ENCODE results near the gene ENOX1. TPM values are rescaled to one million over a fixed set of nuclear protein-coding genes. Genes with fewer than 3 reads are reported as not detected.

The ENOX1 gene
- polyA plus RNA-seq, 4 donors: 8.8 to 13.1 (median 11.0) TPM

DNA sequence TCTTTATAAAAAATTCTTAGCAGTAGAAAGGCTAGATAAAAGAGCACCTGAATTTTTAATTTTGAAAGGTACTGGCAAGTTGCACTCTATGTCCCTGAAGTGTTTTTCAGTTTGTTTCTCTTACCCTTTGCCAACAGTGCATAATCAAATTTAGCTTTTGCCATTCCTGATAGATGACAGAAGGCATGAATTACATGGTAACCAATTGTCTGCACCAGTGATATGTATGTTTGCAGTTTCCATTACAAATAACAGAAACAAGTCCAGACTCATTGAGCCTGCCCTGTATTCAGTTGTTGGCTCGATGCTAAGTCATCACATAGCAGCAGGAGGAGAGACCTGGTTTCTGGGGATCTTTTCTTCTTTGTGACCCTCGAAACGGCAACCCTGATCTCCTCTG lies 453.6 kb downstream of the ENOX1 start:
- no peak for DNase-seq (ENCODE audit: low read depth in 4 of 4, low spot score in 3 of 4)

DNA sequence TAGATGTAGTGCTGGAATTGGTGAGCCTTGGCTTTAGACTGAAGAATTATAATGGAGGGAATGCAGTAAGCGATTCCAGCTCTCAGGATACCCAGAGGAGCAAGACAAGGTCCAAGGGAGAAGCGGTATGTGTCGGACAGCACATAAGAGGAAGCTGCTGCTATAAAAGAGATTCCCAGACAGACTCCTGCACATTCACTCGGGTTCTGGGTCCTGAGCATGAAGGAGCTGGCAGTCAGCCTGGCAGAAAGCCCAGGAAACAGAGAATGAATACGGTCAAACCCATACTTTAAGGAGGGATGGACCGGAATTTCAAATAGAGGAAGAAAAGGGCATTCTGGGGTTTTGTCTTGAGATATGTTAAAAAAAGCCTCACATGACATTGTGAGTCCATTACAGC lies 455.1 kb downstream of the ENOX1 start:
- DNase-seq (ENCODE audit: low read depth in 4 of 4, low spot score in 3 of 4): no peak

DNA sequence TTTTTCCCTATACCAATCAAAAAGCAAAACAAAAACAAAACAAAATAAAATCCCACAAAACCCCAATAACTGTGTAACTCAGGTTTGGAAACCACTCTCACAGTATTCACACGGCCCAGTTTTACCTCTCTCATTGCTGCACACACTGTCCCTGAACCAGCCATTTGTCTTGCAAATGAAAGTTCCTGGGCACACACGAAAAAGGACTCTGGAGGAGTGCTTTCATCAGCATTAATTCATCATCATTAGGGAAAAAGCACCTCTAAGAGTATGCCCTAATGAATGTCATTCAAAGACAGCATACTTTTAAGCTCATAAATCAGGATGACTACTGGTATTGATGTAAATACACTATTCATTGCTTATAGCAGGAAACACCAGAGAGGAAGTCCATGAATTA lies 457.1 kb downstream of the ENOX1 start:
- no peak for DNase-seq (ENCODE audit: low read depth in 4 of 4, low spot score in 3 of 4)

- no peak for DNase-seq (ENCODE audit: low read depth in 4 of 4, low spot score in 3 of 4)
These were observed 457.9 kb downstream of the ENOX1 start for GRCh38 chr13:43328907-43329306.

DNA sequence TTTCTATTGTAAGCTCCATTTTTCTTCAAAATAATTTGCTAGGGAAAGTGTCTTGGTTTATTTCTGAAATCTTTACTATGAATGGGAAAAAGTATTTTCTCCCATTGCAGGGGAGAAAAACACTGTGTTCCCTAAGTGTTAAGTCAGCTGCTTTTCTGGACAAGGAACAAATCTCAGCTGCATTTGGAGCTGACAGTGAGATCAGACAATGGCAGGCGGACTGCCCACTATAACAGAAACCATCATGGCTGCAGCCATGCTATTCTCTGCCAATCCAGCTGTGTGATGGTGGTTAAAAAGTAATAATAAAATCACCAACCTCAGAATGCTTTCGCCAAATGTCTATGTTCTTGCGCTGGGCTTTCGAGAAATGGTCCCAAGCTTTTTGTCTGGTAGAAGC lies 460.7 kb downstream of the ENOX1 start:
- DNase-seq (ENCODE audit: low read depth in 4 of 4, low spot score in 3 of 4): no peak

DNA sequence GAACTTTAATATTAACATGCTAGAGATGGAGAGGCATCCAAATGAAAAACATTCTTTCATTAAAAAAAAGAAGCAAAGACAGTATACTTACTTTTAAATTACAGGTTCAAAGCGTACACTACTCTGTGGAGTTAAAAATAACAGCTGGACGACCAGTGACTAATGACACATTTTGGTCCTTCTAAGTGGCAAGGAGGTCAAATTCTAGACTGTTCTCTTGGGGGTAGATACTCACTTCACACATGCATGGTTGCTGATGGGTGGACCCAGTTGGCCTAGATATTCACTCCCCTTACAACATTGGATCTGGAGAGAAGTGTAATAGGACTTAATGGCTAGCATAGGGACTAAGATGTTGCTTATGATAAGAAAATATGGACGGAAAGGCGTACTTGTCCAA lies 461.1 kb downstream of the ENOX1 start:
- no peak for DNase-seq (ENCODE audit: low read depth in 4 of 4, low spot score in 3 of 4)

DNA sequence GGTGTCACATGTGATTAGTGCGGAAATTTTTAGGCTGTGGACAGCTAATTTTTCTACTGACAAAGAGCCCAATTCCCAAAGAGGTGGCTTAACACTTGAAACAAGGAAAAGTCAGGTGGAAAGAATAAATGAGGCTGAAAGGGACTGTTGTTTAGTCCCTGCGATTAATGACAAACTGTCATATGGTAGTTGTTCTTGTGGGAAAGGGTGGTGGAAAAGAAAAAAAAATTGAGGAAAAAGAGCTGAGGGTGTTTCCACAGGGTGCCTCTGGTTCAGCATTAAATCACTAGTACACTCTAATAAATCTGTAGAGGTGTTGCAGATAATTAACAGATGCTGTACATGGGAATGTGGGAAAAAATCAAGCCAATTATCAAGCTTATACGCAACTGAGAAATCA lies 462.6 kb downstream of the ENOX1 start:
- no peak for DNase-seq (ENCODE audit: low read depth in 4 of 4, low spot score in 3 of 4)

DNA sequence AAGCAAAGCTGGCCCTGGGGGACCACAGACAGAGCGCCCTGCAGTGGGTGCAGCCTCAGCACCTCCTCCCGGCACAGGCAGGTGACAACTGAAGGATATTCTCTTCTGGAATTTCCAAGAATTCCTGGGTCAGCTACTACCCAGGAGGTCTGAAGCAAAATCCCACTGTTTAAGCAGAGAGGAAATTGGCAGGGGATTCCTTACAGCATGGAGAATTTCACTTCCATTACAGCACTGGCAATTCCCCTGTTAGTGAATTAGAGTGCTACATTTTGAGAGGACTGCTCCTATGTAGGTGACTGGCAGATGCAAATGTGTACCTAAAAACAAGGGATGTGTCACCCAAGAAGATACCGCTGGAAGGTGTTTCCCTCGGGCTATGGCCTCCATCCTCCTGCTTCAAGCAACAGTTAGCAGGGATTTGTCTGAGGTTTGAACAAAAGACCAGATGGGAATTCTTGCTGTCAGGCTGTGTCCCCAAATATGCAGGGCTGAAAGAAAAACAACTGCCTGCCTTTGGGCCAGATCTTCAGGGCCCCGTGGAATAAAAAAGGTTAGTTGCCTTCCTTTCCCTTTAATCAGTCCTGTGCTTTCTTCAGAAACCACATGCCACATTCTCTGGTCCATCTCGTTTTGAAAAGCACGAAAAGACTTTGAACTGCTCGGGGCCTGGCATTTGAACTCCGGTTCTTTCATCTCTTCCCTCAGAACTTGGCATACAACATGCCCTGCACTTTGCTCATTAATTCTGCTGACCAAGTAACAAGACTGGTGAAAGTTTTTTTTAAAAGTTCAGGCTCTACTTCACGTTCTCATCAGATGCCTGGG lies 466.9 kb downstream of the ENOX1 start:
- DNase-seq (ENCODE audit: low read depth in 4 of 4, low spot score in 3 of 4): no peak

DNA sequence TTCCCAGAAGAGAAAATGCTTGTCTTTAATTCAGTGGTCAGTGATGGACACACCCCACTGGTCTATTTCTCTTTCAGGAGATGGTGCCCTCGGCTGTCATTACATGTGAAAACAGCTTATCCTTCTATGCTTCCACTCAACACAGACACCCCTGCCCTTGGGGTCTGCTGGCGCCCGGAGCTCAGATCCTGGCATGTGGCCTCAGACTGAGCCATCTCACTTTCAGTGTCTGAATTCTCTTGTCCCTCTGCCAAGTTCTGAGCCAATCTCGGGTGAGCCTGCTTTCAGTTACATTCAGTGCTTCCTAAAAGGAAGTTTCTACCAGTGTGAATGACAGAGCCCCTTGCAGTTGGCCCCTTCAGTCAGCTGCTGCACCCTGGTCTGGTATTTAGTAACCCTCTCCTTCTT lies 469.8 kb downstream of the ENOX1 start:
- DNase-seq (ENCODE audit: low read depth in 4 of 4, low spot score in 3 of 4): no peak

DNA sequence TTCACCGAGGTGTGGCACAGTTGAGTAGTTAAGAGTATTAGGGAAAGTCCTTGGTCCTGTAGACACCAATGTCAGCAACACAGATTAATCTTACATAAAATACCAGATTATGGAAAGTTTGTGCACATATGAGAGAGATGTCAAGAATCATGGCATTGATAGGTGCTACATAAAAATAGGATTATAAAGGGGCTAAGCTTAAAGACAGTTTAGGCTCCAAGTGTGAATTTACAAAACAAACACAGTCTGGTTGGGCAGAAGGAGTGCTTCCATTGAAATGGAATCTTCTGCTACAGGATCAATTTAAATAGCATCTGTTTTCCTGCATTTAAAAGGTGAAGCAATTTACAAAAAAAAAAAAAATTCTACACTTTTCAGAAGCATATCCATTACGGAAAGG lies 470.5 kb downstream of the ENOX1 start:
- DNase-seq (ENCODE audit: low read depth in 4 of 4, low spot score in 3 of 4): no peak

- DNase-seq (ENCODE audit: low read depth in 4 of 4, low spot score in 3 of 4): no peak
These were observed 471.2 kb downstream of the ENOX1 start for GRCh38 chr13:43315522-43315921.

DNA sequence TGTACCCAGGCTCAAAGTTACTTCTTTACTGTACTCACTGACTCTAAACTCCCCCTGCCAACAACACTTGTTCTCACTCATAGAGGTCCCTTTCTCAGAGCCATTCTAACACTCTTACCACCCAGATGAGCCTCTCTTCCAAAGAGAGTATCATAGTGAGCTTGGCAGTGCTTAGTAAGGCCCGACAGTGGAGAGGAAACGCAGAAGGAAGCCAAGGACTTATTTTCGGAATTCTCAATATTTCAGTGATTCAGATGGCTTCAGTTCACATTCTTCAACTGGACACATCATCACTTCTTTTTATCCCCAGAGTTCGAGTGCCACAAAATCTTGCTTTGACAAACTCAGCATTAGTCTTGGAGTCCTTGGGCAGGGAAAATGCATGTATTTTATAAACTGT lies 477.5 kb downstream of the ENOX1 start:
- no peak for DNase-seq (ENCODE audit: low read depth in 4 of 4, low spot score in 3 of 4)

DNA sequence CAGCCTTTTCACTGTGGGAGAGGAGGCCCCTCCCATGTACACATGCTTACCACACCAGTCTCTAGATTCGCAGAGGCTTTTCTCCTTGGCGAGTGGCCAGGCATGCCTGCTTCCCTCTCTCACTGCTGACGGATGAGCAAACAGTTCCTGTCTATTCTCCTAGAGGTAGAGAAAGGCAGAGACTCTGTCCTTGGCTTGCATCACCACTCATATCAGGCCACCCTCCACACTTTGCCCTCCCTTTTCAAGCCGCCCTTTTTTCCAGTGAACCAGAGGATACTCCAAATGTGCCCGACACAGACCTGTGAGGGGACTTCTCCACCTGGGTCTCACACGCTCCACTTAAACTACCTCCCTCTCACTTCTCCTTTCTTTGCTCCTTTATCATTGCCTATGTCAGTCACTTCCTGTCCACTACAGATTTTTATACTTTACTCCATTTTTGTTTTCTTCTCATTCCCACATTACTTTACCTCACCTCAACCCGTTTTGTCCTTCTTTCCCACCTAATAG lies 478.8 kb downstream of the ENOX1 start:
- DNase-seq (ENCODE audit: low read depth in 4 of 4, low spot score in 3 of 4): peak in 3 of 4 donors; percentile 65 to 72 (median 68)

GRCh38 chr13:43307221-43307920 lies 479.4 kb downstream of the ENOX1 start:
- DNase-seq (ENCODE audit: low read depth in 4 of 4, low spot score in 3 of 4): no peak

- no peak for DNase-seq (ENCODE audit: low read depth in 4 of 4, low spot score in 3 of 4)
These were observed 480.4 kb downstream of the ENOX1 start for GRCh38 chr13:43306372-43306771.

GRCh38 chr13:43305416-43305815 lies 481.4 kb downstream of the ENOX1 start:
- DNase-seq (ENCODE audit: low read depth in 4 of 4, low spot score in 3 of 4): no peak

GRCh38 chr13:43304945-43305344 lies 481.8 kb downstream of the ENOX1 start:
- DNase-seq (ENCODE audit: low read depth in 4 of 4, low spot score in 3 of 4): no peak

DNA sequence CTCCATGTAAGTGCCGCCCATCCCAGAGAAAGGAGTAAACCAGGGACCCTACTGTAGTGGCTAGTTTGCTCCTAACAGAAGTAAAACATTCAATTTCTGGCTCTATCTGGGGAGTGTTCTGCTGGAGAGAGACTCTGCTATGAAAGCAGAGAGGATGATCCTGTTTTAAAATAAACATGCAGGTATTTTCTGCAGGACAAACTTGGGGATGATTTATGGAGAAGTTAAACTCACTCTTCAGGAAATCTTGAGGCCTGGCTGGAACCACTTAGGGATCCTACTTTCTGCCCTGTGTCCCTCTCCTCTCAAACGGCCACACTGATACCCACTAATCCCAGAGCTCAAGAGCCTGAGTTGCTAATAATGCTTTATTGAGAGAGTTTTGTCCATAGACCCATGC lies 482.3 kb downstream of the ENOX1 start:
- no peak for DNase-seq (ENCODE audit: low read depth in 4 of 4, low spot score in 3 of 4)

- DNase-seq (ENCODE audit: low read depth in 4 of 4, low spot score in 3 of 4): peak in 3 of 4 donors; percentile 30 to 43 (median 37)
These were observed 483.6 kb downstream of the ENOX1 start for GRCh38 chr13:43303033-43303729.

DNA sequence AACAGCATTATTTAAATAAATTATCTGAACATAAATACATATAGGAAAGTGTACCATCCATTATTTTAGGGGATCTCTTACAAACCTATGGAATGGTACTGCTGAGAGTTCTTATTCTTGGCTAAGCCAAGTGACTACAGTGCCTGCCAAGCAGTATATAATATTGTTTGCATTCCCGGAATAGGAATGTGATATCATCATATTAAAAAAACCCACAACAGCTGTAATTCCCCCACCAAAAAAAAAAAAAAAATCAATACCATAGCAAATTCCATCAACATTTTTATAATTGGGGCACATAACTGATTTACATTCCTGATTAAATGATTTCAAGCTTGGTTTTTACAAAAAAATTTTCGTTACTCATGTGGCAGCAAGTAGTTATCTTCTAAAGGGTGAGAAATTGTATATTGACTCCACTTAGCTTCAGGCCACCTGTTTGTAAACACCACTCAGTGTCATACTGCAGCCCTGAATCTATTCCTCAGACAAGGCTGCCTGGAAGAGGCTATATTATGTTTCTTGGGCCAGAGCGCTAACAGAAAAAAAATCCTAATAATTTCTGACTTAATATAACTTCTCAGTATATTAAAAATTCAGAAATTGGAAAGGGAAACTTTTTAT lies 485.3 kb downstream of the ENOX1 start:
- DNase-seq (ENCODE audit: low read depth in 4 of 4, low spot score in 3 of 4): no peak

DNA sequence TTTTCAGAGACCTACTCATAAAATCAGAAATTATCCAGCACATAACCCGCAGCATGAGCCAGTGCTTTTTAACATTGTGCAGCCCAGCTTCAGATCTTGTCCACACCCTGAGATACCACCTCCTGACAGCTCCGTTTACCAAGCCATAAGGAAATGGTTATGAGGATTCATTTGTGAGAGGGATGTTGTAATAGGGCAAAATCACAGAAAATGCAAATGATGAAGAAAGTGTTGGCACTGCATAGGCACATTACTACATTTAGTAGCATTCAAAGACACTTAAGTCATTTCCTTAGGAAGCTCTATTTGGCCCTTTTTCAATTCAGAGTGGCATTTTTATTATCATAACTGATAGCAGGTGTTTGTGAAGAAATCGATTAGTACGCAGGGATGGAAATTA lies 485.9 kb downstream of the ENOX1 start:
- no peak for DNase-seq (ENCODE audit: low read depth in 4 of 4, low spot score in 3 of 4)
